ENCODE measurements around the gene GDPD5. TPM values are rescaled to one million over a fixed set of nuclear protein-coding genes. Genes with fewer than 3 reads are reported as not detected.

Gene GDPD5
- total RNA-seq, 3 donors from 2014 or later, result 3.0 to 7.7 (median 4.6) TPM

DNA sequence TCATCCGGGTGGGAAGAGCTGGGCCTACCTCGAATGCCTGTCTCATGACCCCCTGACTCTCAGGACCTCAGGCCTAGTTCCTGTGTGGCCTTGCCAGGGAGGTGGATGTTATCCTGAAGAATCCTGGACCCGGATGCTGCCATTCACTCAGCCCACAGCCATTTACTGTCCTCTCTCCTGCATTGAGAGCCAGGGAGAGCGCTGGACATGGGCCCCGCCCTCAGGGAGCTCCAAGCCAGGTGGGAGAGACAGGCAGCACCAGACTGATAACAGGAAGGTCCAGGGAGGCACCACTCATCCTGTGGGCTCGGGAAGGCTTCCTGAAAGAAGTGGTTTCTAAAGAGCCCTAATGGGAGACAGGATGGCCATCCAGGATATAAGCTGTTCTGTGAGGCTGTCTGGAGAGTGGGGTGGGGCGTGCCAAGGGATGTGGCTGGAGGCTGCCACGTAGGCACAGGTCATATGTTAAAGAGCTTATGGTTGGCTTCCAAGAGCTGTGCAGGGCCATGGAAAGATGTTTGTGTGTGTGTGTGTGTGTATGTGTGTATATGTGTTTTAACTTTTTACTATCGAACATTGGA, 44.9 kb upstream of the GDPD5 start:
- ATAC-seq (no peak), DNase-seq (no peak)
- TF ChIP-seq, protein P1, sequence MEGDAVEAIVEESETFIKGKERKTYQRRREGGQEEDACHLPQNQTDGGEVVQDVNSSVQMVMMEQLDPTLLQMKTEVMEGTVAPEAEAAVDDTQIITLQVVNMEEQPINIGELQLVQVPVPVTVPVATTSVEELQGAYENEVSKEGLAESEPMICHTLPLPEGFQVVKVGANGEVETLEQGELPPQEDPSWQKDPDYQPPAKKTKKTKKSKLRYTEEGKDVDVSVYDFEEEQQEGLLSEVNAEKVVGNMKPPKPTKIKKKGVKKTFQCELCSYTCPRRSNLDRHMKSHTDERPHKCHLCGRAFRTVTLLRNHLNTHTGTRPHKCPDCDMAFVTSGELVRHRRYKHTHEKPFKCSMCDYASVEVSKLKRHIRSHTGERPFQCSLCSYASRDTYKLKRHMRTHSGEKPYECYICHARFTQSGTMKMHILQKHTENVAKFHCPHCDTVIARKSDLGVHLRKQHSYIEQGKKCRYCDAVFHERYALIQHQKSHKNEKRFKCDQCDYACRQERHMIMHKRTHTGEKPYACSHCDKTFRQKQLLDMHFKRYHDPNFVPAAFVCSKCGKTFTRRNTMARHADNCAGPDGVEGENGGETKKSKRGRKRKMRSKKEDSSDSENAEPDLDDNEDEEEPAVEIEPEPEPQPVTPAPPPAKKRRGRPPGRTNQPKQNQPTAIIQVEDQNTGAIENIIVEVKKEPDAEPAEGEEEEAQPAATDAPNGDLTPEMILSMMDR (IDR thresholded peaks at IDR 0.05), result no peak
- Histone ChIP-seq H3K9me3 (no peaks in the 10 kb centered on the region), H3K4me1 (ENCODE audit: low read depth) (peaks cover 5% of the 10 kb centered on the region), H3K4me3 (no peak overlapping the region), H3K36me3 (ENCODE audit: low read depth) (peaks cover 10% of the 10 kb centered on the region)
- intact Hi-C loops (cut with DNase I, micrococcal nuclease), result no loop called here

DNA sequence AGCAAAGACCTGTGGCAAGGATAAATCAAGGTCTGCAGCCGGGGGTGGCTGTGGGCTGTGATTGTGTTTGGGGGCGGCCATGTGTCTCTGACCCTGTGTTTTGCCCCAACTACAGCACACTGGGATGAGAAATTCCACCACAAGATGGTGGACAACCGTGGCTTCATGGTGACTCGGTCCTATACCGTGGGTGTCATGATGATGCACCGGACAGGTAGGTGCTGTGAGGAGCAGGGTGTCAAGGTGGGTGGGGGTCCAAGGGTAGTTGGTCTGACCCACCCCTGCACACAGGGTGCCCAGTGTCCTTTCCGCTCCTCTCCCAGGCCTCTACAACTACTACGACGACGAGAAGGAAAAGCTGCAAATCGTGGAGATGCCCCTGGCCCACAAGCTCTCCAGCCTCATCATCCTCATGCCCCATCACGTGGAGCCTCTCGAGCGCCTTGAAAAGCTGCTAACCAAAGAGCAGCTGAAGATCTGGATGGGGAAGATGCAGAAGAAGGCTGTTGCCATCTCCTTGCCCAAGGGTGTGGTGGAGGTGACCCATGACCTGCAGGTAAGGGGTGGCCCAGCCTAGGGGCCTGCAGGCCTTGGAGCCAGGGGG, 43.0 kb upstream of the GDPD5 start:
- ATAC-seq (no peak), DNase-seq (no peak)
- intact Hi-C loops (cut with DNase I, micrococcal nuclease), result no loop called here
- Histone ChIP-seq H3K36me3 (ENCODE audit: low read depth) (peaks cover 10% of the 10 kb centered on the region), H3K4me1 (ENCODE audit: low read depth) (peaks cover 10% of the 10 kb centered on the region), H3K9me3 (no peaks in the 10 kb centered on the region), H3K4me3 (no peak overlapping the region)
- TF ChIP-seq, protein P1 (IDR thresholded peaks at IDR 0.05), result no peak

DNA sequence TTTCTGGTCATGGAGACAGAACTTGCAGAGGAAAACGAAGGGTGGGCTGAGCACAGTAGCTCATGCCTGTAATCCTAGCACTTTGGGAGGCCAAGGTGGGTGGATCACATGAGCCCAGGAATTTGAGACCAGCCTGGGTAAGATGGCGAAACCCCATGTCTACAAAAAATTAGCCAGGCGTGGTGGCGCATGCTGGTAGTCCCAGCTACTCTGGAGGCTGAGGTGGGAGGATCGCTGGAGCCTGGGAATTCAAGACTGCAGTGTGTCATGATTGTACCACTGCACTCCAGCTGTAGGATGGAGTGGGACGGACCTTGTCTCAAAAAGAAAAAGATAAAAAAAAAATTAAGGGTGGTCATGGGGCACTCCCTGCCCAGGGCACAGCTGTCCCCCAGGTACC, 42.2 kb upstream of the GDPD5 start:
- Histone ChIP-seq H3K9me3 (no peaks in the 10 kb centered on the region), H3K36me3 (ENCODE audit: low read depth) (peaks cover 10% of the 10 kb centered on the region), H3K4me1 (ENCODE audit: low read depth) (peaks cover 14% of the 10 kb centered on the region), H3K4me3 (no peak overlapping the region)
- ATAC-seq (no peak), DNase-seq (no peak)
- intact Hi-C loops (cut with DNase I, micrococcal nuclease), result no loop called here
- TF ChIP-seq, protein P1 (IDR thresholded peaks at IDR 0.05), result no peak

DNA sequence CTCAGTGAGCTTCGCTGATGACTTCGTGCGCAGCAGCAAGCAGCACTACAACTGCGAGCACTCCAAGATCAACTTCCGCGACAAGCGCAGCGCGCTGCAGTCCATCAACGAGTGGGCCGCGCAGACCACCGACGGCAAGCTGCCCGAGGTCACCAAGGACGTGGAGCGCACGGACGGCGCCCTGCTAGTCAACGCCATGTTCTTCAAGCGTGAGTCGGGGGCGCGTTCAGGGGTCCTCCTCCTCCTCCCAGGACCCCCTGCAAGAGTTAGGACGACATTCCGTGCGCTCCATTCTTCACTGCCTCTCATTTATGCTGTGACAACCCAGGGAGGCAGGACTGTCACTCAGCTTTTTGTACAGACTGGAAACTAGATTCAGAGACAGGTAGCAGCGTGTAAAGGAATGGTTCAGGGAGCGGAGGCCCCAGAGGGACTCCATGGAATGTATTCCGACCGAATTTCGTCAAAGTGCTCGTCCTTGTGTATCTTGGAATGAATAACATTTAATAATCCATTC, 41.1 kb upstream of the GDPD5 start:
- ATAC-seq, result no peak
- peaks cover 10% of the 10 kb centered on the region for H3K36me3 ChIP-seq (ENCODE audit: low read depth)
- DNase-seq, result no peak
- no peak overlapping the region for H3K4me3 ChIP-seq
- H3K4me1 ChIP-seq (ENCODE audit: low read depth), result peaks cover 14% of the 10 kb centered on the region
- no peaks in the 10 kb centered on the region for H3K9me3 ChIP-seq
- TF ChIP-seq, protein P1 (IDR thresholded peaks at IDR 0.05), result no peak
- intact Hi-C loops (cut with DNase I, micrococcal nuclease), result no loop called here

DNA sequence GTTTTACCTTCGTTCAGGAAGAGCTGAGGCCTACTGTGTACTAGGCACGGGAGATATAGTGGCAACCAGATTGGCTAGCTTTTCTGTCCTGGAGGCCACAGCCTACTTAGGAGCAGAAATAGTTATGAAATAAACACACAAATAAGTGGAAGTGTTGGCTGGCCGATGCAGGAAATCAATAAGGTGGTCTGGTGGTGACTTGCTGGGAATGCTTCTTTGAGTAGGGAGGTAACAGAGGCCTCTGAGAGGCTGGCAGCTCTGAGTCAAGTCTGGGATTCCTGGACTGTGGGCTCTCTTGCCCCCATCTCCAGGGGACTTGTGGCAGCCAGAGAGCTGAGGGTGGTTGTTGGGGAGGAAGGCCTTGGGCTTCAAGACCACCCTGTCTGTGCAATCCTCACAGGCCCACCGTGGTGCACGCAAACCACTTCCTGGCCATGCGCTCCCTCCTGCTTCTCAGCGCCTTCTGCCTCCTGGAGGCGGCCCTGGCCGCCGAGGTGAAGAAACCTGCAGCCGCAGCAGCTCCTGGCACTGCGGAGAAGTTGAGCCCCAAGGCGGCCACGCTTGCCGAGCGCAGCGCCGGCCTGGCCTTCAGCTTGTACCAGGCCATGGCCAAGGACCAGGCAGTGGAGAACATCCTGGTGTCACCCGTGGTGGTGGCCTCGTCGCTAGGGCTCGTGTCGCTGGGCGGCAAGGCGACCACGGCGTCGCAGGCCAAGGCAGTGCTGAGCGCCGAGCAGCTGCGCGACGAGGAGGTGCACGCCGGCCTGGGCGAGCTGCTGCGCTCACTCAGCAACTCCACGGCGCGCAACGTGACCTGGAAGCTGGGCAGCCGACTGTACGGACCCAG, 40.4 kb upstream of the GDPD5 start:
- intact Hi-C loops (cut with DNase I, micrococcal nuclease), result no loop called here
- TF ChIP-seq, protein P1 (IDR thresholded peaks at IDR 0.05), result no peak
- H3K36me3 ChIP-seq (ENCODE audit: low read depth), result peaks cover 10% of the 10 kb centered on the region
- H3K9me3 ChIP-seq, result no peaks in the 10 kb centered on the region
- DNase-seq, result no peak
- H3K4me1 ChIP-seq (ENCODE audit: low read depth), result peaks cover 14% of the 10 kb centered on the region
- H3K4me3 ChIP-seq, result no peak overlapping the region
- ATAC-seq, result no peak
